GM18867 (cell line): ENCODE measurements around the gene SLC12A4.
"Not testable (repeated sequence)": the region's sequence is repeated elsewhere in the genome, so short reads cannot be mapped to it uniquely, and the experiment has no call there.

Source experiments
- ATAC-seq: cut with Tn5 transposase; IDR thresholded peaks from one replicate; pipeline ENCODE4 v1.9.1; 2021; ENCODE audit warnings: mild to moderate bottlenecking, moderate library complexity; ENCODE audit not compliant: unreplicated experiment

Gene SLC12A4

GRCh38 chr16:67942510-67943255 is 25.8 kb downstream of the SLC12A4 start:
- no peak for ATAC-seq

DNA sequence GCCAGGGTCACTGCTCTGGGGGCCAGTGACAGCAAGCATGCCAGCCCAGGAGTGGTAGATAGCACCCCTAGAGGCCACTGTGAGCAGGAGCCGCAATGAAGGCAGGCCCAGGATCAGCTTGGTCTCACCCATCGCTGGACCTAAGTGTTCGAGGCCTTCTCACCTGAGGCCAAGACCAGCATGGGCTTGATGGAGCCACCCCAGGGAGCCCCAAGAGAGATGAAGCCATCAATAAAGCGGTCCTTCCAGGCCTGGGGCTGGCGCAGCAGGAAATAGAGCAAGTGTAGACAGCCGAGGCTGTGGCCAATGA is 26.3 kb downstream of the SLC12A4 start:
- ATAC-seq = peak; percentile 43

DNA sequence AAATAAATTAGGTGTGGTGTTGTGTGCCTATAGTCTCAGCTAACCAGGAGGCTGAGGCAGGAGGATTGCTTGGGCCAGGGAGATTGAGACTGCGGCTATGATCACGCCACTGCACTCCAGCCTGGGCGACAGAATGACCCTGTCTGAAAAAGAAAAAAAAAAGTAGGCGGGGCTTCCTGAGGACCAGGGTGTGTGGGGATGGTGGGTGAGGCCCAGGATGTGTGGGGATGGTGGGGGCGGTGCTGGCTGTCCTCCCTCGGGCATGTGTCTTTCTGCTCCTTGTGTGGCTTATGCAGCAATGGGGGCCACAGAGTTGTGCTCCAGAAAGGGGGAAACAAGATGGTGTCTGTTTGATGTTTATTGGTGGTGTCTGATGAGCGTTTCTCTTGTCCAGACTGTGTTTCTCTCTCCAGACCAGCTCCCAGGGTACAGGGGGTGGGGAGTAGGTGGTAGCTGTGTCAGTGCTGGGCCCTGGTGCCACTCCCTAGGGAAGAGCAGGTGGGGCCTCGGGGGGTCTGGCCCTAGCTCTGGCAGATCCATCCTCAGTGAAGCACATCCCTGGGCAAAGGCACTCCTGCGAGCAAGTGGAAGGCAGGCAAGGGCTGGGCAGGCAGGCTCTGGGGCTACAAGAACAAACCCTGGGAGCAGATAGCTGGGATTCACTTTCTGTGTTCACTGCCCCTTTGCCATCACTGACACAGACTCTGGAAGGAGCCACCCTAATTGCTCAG is 26.8 kb downstream of the SLC12A4 start:
- ATAC-seq = no peak

GRCh38 chr16:67940446-67941089 is 27.9 kb downstream of the SLC12A4 start:
- ATAC-seq = no peak

- ATAC-seq = no peak
Measured at GRCh38 chr16:67939507-67940445, 28.7 kb downstream of the SLC12A4 start.

DNA sequence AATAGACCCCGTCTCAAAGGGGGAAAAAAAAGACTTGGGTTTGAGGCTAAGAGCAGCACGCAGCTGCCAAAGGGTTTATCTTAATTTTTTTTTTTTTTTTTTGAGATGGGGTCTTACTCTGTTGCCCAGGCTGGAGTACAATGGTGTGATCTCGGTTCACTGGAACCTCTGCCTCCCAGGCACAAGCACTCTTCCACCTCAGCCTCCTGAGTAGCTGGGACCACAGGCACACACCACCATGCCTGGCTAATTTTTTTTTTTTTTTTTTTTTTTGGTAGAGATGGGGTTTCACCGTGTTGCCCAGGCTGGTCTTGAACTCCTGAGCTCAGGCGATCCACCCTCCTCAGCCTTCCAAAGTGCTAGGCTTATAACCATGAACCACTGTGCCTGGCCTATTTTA is 30.7 kb downstream of the SLC12A4 start:
- not testable (repeated sequence) for ATAC-seq

DNA sequence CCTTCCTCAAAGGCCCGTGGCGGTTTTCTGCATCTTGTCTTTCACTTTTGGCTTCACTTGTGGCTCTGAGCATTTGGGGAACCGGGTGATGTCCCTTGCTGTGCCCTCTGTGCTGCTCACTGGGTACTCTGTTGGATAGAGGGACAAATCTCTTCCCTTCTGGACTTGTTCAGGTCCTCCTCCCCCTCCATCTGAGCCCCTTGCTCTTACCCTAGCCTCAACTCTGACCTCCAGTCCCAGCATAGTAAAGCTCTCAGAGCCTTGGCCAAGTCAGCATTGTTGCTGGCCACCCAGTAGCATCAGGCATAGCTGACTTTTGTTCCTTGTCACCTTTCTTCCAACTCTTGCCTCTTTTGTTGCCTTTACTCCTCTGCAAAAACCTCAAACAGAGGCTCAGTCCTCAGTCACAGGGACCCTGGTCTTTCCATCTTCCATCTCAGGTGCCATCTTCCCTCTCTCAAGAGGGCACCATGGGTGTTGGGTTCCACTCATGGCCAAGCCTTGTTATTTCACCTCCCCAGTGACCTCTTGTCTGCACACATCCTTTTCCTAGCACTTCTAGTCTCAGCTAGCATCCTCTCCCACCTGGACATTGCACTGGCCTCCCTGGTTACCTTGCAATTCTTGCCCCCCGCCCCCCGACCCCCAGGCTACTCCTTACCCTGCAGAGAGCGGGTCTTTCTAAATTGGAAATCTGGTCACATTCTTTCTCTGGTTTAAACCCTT is 31.4 kb downstream of the SLC12A4 start:
- ATAC-seq = peak; percentile 56

- ATAC-seq = no peak
Measured at GRCh38 chr16:67936124-67936879, 32.1 kb downstream of the SLC12A4 start, which contains the start of gene PSMB10. Gene PSMB10, minus strand, starts transcription at chr16:67936850. Its CDS starts 101 bp downstream, at chr16:67936749.

GRCh38 chr16:67935402-67936123 is 32.9 kb downstream of the SLC12A4 start:
- ATAC-seq = peak; percentile 92

- ATAC-seq = no peak
Measured at GRCh38 chr16:67935101-67935401, 33.4 kb downstream of the SLC12A4 start.

GRCh38 chr16:67934306-67935100 is 33.9 kb downstream of the SLC12A4 start:
- ATAC-seq = no peak

DNA sequence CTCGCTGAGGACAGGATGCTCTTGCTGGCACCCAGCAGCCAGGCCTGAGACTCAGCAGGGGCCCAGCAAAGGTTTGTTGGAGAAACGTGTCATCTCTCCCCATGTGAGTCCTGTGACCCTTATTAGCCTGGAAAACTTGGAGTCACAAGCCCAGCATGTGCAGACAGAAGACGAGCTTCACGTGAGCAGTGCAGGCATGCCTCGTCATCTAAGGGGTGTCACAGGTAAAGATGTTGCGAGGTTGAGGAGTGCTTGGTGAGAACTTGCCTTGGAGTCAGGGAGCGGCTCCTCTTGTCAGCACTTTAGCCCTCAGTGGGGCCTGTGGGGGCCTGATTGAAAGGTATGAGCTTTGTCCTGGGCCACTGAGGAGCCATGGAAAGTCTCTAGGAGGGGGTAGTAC is 34.6 kb downstream of the SLC12A4 start:
- no peak for ATAC-seq

DNA sequence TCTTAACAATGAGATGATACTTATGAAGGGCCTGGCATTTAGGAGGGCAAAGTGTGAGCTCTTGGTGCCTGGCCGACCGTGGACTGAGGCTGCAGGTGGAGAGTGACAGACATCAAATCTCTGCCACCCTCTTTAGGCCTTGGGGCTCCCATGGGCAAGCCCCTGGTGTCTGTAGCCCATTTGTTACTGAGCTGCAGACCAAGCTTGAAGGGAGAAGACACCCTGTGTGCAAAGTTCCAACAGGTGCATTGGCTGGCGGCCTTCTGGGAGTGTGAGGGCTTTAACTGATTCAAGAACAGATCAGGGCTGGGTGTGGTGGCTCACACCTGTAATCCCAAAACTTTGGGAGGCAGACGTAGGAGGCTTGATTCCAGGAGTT is 36.0 kb downstream of the SLC12A4 start:
- no peak for ATAC-seq

- ATAC-seq = no peak
Measured at GRCh38 chr16:67931712-67932461, 36.5 kb downstream of the SLC12A4 start, which contains the start of gene CTRL. Gene CTRL, minus strand, starts transcription at chr16:67931862. Its CDS starts 10 bp downstream, at chr16:67931852.

GRCh38 chr16:67930678-67931211 is 37.7 kb downstream of the SLC12A4 start:
- no peak for ATAC-seq

DNA sequence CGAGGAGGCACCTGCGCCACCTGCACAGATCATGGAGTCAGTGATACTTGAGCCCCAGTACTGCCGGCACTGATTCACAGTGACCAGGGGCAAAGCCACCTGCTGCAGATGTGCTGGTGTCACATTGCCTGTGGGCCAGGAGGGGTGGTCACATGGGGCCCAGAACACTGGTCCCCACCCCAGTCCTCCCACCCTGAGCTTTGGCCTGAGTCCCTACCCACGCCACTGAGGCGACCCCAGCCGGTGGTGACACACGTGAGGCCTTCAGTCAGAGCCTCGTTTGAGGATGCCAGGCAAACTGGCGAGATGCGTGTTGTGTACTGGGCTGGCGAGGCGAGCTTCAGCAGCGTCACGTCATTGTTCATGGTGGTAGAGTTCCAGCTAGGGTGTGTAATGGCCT is 38.2 kb downstream of the SLC12A4 start:
- no peak for ATAC-seq
